ENCODE results near the gene H2BK1. TPM values are rescaled to one million over a fixed set of nuclear protein-coding genes. Genes with fewer than 3 reads are reported as not detected.

Gene H2BK1
- total RNA-seq, 1 experiment from 2014 or later = 0.69 TPM

GRCh38 chr7:151175047-151175792, 35.1 kb downstream of the H2BK1 start:
- RAD21 ChIA-PET (ENCODE audit: low non-redundant PET in 1 of 2, low total read pairs in 2 of 2, uncharacterized antibody in 2 of 2, unreplicated experiment in 2 of 2) = no interaction called here
- Histone ChIP-seq H3K9me2 (ENCODE audit: insufficient read depth) (no peaks in the 10 kb centered on the region), H3K79me2 (ENCODE audit: insufficient read depth, low read length) (no peaks in the 10 kb centered on the region), H3K4me1 (ENCODE audit: control insufficient read depth in 1 of 2, insufficient read depth in 2 of 2, low read length in 2 of 2) (no peaks in the 10 kb centered on the region), H3K9me3 (ENCODE audit: control insufficient read depth in 1 of 2, insufficient read depth in 1 of 2, low read depth in 1 of 2, low read length in 2 of 2) (peaks cover 0 to 8% of the 10 kb centered on the region in 2 experiments; a peak in 1 of 4 replicates), H3K27ac (ENCODE audit: low read depth, low read length) (no peak overlapping the region), H4K20me1 (ENCODE audit: insufficient read depth) (no peaks in the 10 kb centered on the region), H3K36me3 (ENCODE audit: control insufficient read depth in 1 of 2, insufficient read depth in 2 of 2, low read length in 2 of 2) (no peaks in the 10 kb centered on the region), H3K27me3 (ENCODE audit: insufficient read depth, low read length) (no peaks in the 10 kb centered on the region), H2AFZ (ENCODE audit: low read depth, low read length, poor library complexity, severe bottlenecking) (no peak overlapping the region), H3K4me3 (replicated peaks in 1 of 2; ENCODE audit: low read depth in 1 of 2, low read length in 2 of 2) (no peak overlapping the region), H3K9ac (ENCODE audit: low read length) (no peak overlapping the region), H3K4me2 (ENCODE audit: low read length) (no peak overlapping the region)
- ATAC-seq (no peak), DNase-seq (ENCODE audit: low read depth, low spot score) (no peak)
- intact Hi-C loops (cut with micrococcal nuclease) = no loop called here
- TF ChIP-seq, protein P1, sequence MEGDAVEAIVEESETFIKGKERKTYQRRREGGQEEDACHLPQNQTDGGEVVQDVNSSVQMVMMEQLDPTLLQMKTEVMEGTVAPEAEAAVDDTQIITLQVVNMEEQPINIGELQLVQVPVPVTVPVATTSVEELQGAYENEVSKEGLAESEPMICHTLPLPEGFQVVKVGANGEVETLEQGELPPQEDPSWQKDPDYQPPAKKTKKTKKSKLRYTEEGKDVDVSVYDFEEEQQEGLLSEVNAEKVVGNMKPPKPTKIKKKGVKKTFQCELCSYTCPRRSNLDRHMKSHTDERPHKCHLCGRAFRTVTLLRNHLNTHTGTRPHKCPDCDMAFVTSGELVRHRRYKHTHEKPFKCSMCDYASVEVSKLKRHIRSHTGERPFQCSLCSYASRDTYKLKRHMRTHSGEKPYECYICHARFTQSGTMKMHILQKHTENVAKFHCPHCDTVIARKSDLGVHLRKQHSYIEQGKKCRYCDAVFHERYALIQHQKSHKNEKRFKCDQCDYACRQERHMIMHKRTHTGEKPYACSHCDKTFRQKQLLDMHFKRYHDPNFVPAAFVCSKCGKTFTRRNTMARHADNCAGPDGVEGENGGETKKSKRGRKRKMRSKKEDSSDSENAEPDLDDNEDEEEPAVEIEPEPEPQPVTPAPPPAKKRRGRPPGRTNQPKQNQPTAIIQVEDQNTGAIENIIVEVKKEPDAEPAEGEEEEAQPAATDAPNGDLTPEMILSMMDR (IDR thresholded peaks at IDR 0.05 in 2 of 3, conservative IDR thresholded peaks at IDR 0.05 in 1 of 3; ENCODE audit: borderline replicate concordance in 1 of 3, insufficient read depth in 1 of 3, low read depth in 2 of 3, low read length in 2 of 3) = no peak
- TF ChIP-seq YY1 (IDR thresholded peaks at IDR 0.05; ENCODE audit: extremely low read depth, insufficient replicate concordance, low read depth, low read length) (no peak), CEBPB (IDR thresholded peaks at IDR 0.05; ENCODE audit: low read depth) (no peak), MAX (IDR thresholded peaks at IDR 0.05) (no peak), POLR2AphosphoS5 (IDR thresholded peaks at IDR 0.05; ENCODE audit: low read depth, low read length) (no peak), EZH2phosphoT487 (IDR thresholded peaks at IDR 0.05; ENCODE audit: borderline replicate concordance) (no peak), ZFX (IDR thresholded peaks at IDR 0.05) (no peak), POLR2A (IDR thresholded peaks at IDR 0.05; ENCODE audit: borderline replicate concordance, extremely low read depth, insufficient read depth, insufficient read length) (no peak), SRF (IDR thresholded peaks at IDR 0.05; ENCODE audit: low read depth) (no peak), SP1 (IDR thresholded peaks at IDR 0.05; ENCODE audit: low read depth) (no peak)
- TF ChIP-seq, protein P2, sequence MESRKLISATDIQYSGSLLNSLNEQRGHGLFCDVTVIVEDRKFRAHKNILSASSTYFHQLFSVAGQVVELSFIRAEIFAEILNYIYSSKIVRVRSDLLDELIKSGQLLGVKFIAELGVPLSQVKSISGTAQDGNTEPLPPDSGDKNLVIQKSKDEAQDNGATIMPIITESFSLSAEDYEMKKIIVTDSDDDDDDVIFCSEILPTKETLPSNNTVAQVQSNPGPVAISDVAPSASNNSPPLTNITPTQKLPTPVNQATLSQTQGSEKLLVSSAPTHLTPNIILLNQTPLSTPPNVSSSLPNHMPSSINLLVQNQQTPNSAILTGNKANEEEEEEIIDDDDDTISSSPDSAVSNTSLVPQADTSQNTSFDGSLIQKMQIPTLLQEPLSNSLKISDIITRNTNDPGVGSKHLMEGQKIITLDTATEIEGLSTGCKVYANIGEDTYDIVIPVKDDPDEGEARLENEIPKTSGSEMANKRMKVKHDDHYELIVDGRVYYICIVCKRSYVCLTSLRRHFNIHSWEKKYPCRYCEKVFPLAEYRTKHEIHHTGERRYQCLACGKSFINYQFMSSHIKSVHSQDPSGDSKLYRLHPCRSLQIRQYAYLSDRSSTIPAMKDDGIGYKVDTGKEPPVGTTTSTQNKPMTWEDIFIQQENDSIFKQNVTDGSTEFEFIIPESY (IDR thresholded peaks at IDR 0.05; ENCODE audit: extremely low read depth, insufficient replicate concordance, low read length) = no peak
- BruUV-seq (replicated peaks) = no TSS peak
- POLR2A ChIA-PET = no interaction called here
- CTCF ChIA-PET = no interaction called here

All from HCT116 (cell line).